ENCODE data around the gene AURKAIP1. TPM values are rescaled to one million over a fixed set of nuclear protein-coding genes. Genes with fewer than 3 reads are reported as not detected.
"Not testable (repeated sequence)": the region's sequence is repeated elsewhere in the genome, so short reads cannot be mapped to it uniquely, and the experiment has no call there.

AURKAIP1 gene
- total RNA-seq, 1 experiment from 2014 or later: 196 TPM

GRCh38 chr1:1370771-1371300, 4.2 kb downstream of the AURKAIP1 start:
- H2AFZ ChIP-seq (ENCODE audit: low read length): no peak overlapping the region
- no peak overlapping the region for H4K8ac ChIP-seq (replicated peaks; ENCODE audit: insufficient read length, low read depth, low read length)
- H3K9ac ChIP-seq (ENCODE audit: extremely low read depth, insufficient read length, low read length): no peak overlapping the region
- no peak overlapping the region for H3K23ac ChIP-seq (ENCODE audit: insufficient read length, low read depth, low read length)
- no peak overlapping the region for H3K14ac ChIP-seq (ENCODE audit: insufficient read depth, low read length)
- H4K5ac ChIP-seq (ENCODE audit: insufficient read length, low read depth, low read length): no peak overlapping the region
- H3K23me2 ChIP-seq (ENCODE audit: insufficient read length, low read depth, low read length, poor library complexity, severe bottlenecking): peaks cover 10% of the 10 kb centered on the region
- no peak overlapping the region for H2BK120ac ChIP-seq (ENCODE audit: low read depth, low read length, poor library complexity, severe bottlenecking)
- H3K9me3 ChIP-seq (ENCODE audit: control insufficient read depth, low read depth, low read length): peaks cover 18% of the 10 kb centered on the region
- H2BK5ac ChIP-seq (ENCODE audit: insufficient read length, low read length): no peak overlapping the region
- no peak for DNase-seq
- no peak overlapping the region for H3K56ac ChIP-seq (ENCODE audit: insufficient read length, low read depth, low read length)
- H3K4me2 ChIP-seq (ENCODE audit: insufficient read depth, insufficient read length, low read length): no peak overlapping the region
- Mint-ChIP-seq H3K36me3 (ENCODE audit: insufficient read depth in 1 of 3, low read depth in 3 of 3) (peaks cover 6 to 20% (median 12%) of the 10 kb centered on the region in 3 experiments), H3K27ac (no peak overlapping the region), H3K4me3 (no peak overlapping the region), H3K4me1 (peaks cover 3 to 4% of the 10 kb centered on the region in 2 experiments), H3K9me3 (no peaks in the 10 kb centered on the region; a peak in 1 of 5 replicates), H3K27me3 (ENCODE audit: low read depth) (peaks cover 5% of the 10 kb centered on the region; the same call in 1 of the 2 replicates)
- H3T11ph ChIP-seq (ENCODE audit: low read length): no peak overlapping the region
- no peak overlapping the region for H3K18ac ChIP-seq (ENCODE audit: insufficient read length, low read depth, low read length)
- no peak overlapping the region for H2BK15ac ChIP-seq (ENCODE audit: low read depth, low read length)
- H2AK5ac ChIP-seq (ENCODE audit: insufficient read length, low read length): peak overlapping the region; percentile 66
- no peak overlapping the region for H3K27ac ChIP-seq (ENCODE audit: insufficient read length, low read depth, low read length)
- no peak overlapping the region for H3K4ac ChIP-seq (ENCODE audit: low read depth, low read length)
- no CpG with 5 or more reads among the region's 16 CpGs for WGBS (ENCODE audit: extremely low coverage, insufficient read length, low lambda C conversion rate)
- no peak overlapping the region for H4K91ac ChIP-seq (ENCODE audit: insufficient read length, low read depth, low read length)
- no peaks in the 10 kb centered on the region for H4K20me1 ChIP-seq (ENCODE audit: control insufficient read depth, insufficient read depth, insufficient read length)
- no peak for TF ChIP-seq CTCF (conservative IDR thresholded peaks at IDR 0.05)
- H3K79me2 ChIP-seq (ENCODE audit: insufficient read depth, low read length): peaks cover 4% of the 10 kb centered on the region; the same call in 1 of the 2 replicates
- H3K79me1 ChIP-seq (ENCODE audit: insufficient read depth, low read depth, low read length, poor library complexity, severe bottlenecking): peaks cover 13% of the 10 kb centered on the region
- no peak overlapping the region for H2BK12ac ChIP-seq (ENCODE audit: insufficient read length, low read depth, low read length)
- H2BK20ac ChIP-seq (ENCODE audit: low read depth, low read length, poor library complexity, severe bottlenecking): no peak overlapping the region
- no peaks in the 10 kb centered on the region; the same call in 1 of the 2 replicates for H3K4me1 ChIP-seq (ENCODE audit: insufficient read depth, low read length)
- H3K27me3 ChIP-seq (ENCODE audit: insufficient read depth, low read length): no peaks in the 10 kb centered on the region

DNA sequence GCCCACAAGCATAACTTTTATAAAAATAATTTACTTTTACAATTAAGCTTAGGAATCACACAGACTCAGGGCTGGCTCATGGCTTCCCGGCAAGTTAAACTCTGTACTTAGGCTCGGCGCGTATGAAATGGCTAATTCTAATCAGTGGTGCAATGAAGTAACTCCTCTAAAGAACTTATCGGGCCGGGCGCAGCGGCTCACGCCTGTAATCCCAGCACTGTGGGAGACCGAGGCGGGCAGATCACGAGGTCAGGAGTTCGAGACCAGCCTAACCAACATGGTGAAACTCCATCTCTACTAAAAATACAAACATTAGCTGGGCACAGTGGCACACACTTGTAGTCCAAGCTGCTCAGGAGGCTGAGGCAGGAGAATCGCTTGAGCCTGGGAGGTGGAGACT, 4.9 kb downstream of the AURKAIP1 start:
- peaks cover 6 to 20% (median 12%) of the 10 kb centered on the region in 3 experiments for H3K36me3 Mint-ChIP-seq (ENCODE audit: insufficient read depth in 1 of 3, low read depth in 3 of 3)
- H3K9me3 Mint-ChIP-seq; H3K23me2 ChIP-seq (ENCODE audit: insufficient read length, low read depth, low read length, poor library complexity, severe bottlenecking); H4K8ac ChIP-seq (replicated peaks; ENCODE audit: insufficient read length, low read depth, low read length); H3K27me3 Mint-ChIP-seq (ENCODE audit: low read depth); H4K91ac ChIP-seq (ENCODE audit: insufficient read length, low read depth, low read length); H3K27me3 ChIP-seq (ENCODE audit: insufficient read depth, low read length); H3K79me2 ChIP-seq (ENCODE audit: insufficient read depth, low read length); H3K18ac ChIP-seq (ENCODE audit: insufficient read length, low read depth, low read length); H3K4ac ChIP-seq (ENCODE audit: low read depth, low read length); H3K4me3 Mint-ChIP-seq; H3K27ac Mint-ChIP-seq; H3T11ph ChIP-seq (ENCODE audit: low read length); H2BK5ac ChIP-seq (ENCODE audit: insufficient read length, low read length); H3K23ac ChIP-seq (ENCODE audit: insufficient read length, low read depth, low read length); DNase-seq; H4K5ac ChIP-seq (ENCODE audit: insufficient read length, low read depth, low read length); H3K14ac ChIP-seq (ENCODE audit: insufficient read depth, low read length); H2BK20ac ChIP-seq (ENCODE audit: low read depth, low read length, poor library complexity, severe bottlenecking); H2BK120ac ChIP-seq (ENCODE audit: low read depth, low read length, poor library complexity, severe bottlenecking); H3K4me1 Mint-ChIP-seq; H3K27ac ChIP-seq (ENCODE audit: insufficient read length, low read depth, low read length); H2BK12ac ChIP-seq (ENCODE audit: insufficient read length, low read depth, low read length); H2BK15ac ChIP-seq (ENCODE audit: low read depth, low read length); H3K56ac ChIP-seq (ENCODE audit: insufficient read length, low read depth, low read length); H2AFZ ChIP-seq (ENCODE audit: low read length); H2AK5ac ChIP-seq (ENCODE audit: insufficient read length, low read length); H4K20me1 ChIP-seq (ENCODE audit: control insufficient read depth, insufficient read depth, insufficient read length); H3K9ac ChIP-seq (ENCODE audit: extremely low read depth, insufficient read length, low read length); H3K4me2 ChIP-seq (ENCODE audit: insufficient read depth, insufficient read length, low read length); H3K4me1 ChIP-seq (ENCODE audit: insufficient read depth, low read length): not testable (repeated sequence)
- Histone ChIP-seq H3K79me1 (ENCODE audit: insufficient read depth, low read depth, low read length, poor library complexity, severe bottlenecking) (peaks cover 13% of the 10 kb centered on the region), H3K9me3 (ENCODE audit: control insufficient read depth, low read depth, low read length) (peaks cover 20% of the 10 kb centered on the region)
- no CpG with 5 or more reads among the region's 14 CpGs for WGBS (ENCODE audit: extremely low coverage, insufficient read length, low lambda C conversion rate)

Data from H9 (cell line).